ENCODE measurements around the gene GPR15LG.
"Not testable (repeated sequence)": the region's sequence is repeated elsewhere in the genome, so short reads cannot be mapped to it uniquely, and the experiment has no call there.

Gene GPR15LG

DNA sequence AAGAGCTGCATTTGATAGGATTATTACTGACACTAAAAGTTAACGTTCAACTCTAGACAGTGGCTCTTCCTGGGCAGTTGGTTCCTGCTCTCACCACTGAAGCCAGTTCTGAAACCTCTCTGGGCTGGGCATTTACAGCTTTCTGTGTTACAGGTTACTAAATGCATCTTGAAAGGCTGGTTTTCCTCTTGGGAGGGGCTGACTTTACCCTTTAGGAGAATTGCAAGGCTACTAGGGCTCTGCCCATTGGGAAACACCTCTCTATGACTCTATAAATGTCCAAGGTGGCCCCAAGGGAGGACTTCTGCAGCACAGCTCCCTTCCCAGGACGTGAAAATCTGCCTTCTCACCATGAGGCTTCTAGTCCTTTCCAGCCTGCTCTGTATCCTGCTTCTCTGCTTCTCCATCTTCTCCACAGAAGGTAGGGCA lies at the start of gene GPR15LG:
TSS of gene GPR15LG (plus strand) at position 301 of the 429 bp plus-strand sequence. CDS start at position 352, 51 bp downstream.
- Histone ChIP-seq H3K9ac (ENCODE audit: low read length) (no peak within 1 kb of the TSS), H3K27me3 (ENCODE audit: control insufficient read depth, insufficient read depth, low read length) (no peaks in the 10 kb centered on the region), H3K4me1 (ENCODE audit: control insufficient read depth, insufficient read depth, low read length) (no peaks in the 10 kb centered on the region), H3K27ac (ENCODE audit: low read depth, low read length) (no peak within 1 kb of the TSS), H3K4me3 (ENCODE audit: low read length) (peak within 1 kb of the TSS; percentile 61), H3K36me3 (ENCODE audit: control insufficient read depth, insufficient read depth, low read length) (no peaks in the 10 kb centered on the region)

DNA sequence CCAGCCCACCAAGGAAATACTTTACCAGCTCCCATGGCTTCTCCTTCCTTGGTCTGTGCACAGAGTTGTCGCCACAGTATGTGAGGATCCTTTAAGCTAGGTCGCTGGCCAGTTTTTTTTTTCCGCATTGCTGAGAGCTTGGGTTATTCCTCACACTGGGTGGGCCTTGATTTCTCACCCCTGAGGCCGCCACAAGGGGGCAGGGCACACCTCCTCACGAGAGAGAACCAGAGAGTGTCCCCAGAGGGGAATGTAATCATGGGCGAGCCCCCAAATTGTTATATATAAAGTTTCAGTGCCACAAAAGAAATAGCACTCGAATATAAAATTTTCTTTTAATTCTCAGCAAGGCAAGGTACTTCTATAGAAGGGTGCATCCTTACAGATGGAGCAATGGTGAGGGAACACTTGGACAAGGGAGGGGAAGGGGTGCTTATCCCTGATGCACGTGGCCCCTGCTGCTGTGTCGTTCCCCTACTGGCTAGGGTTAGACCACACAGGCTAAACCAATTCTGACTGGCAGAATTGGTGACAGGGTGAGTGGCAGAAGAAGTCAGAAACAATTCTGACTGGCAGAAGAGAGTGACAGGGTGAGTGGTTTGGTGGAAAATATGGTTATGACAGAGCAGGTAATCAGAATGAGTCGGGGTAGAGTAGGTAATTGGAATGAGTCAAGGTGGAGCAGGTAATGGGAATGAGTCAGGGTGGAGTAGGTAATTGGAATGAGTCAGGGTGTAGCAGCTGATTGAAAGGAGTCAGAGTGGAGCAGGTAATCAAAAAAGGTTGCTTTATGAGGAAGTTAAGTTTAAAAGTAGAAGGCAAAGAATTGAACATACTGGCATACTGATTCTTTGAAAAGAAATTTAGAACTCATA lies 47.5 kb upstream of the GPR15LG start:
- H3K27ac ChIP-seq (ENCODE audit: low read depth, low read length); H3K27me3 ChIP-seq (ENCODE audit: control insufficient read depth, insufficient read depth, low read length); H3K4me3 ChIP-seq (ENCODE audit: low read length); H3K36me3 ChIP-seq (ENCODE audit: control insufficient read depth, insufficient read depth, low read length); H3K4me1 ChIP-seq (ENCODE audit: control insufficient read depth, insufficient read depth, low read length); H3K9ac ChIP-seq (ENCODE audit: low read length): not testable (repeated sequence)

DNA sequence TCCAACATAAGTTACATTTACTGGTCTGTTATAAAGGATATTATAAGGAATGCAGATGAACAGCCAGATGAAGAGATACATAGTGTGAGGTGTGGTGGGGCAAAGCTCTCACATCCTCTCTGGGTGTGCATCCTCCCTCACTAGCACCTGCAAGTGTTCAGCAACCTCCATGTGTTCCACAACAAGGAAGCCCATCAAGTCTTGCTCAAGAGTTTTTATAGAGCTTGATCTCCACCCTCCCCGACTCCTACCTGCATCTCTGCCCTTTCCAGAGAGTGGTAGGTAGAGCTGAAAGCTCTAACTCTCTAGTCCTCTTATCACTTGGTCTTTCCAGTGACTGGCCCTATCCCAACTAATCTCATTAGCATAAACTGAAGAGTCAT lies 46.8 kb upstream of the GPR15LG start:
- no peaks in the 10 kb centered on the region for H3K4me1 ChIP-seq (ENCODE audit: control insufficient read depth, insufficient read depth, low read length)
- H3K27me3 ChIP-seq (ENCODE audit: control insufficient read depth, insufficient read depth, low read length): no peaks in the 10 kb centered on the region
- no peak overlapping the region for H3K27ac ChIP-seq (ENCODE audit: low read depth, low read length)
- no peaks in the 10 kb centered on the region for H3K36me3 ChIP-seq (ENCODE audit: control insufficient read depth, insufficient read depth, low read length)
- no peak overlapping the region for H3K9ac ChIP-seq (ENCODE audit: low read length)
- H3K4me3 ChIP-seq (ENCODE audit: low read length): no peak overlapping the region

DNA sequence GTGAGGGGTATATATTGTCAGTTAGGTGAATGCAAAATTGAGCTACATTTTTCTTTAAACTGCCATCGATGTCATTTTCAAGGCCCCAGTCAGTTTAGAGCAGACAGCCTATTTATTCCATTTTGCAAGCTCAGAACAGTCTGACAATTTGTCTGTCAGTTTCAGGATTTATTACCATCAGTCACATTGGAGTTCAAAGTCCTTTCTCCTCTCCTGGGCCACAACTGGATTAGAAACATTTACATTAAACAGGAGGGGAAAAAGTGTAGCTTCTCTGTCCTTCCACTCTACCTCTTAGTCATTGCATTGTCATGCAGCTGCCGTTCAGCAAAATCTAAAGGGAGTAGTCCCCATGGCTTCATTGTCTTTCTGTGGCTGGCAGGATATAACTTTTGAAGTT lies 37.8 kb upstream of the GPR15LG start:
- no peak overlapping the region for H3K9ac ChIP-seq (ENCODE audit: low read length)
- no peak overlapping the region for H3K4me3 ChIP-seq (ENCODE audit: low read length)
- no peaks in the 10 kb centered on the region for H3K36me3 ChIP-seq (ENCODE audit: control insufficient read depth, insufficient read depth, low read length)
- no peaks in the 10 kb centered on the region for H3K27me3 ChIP-seq (ENCODE audit: control insufficient read depth, insufficient read depth, low read length)
- H3K4me1 ChIP-seq (ENCODE audit: control insufficient read depth, insufficient read depth, low read length): peaks cover 6% of the 10 kb centered on the region
- no peak overlapping the region for H3K27ac ChIP-seq (ENCODE audit: low read depth, low read length)

DNA sequence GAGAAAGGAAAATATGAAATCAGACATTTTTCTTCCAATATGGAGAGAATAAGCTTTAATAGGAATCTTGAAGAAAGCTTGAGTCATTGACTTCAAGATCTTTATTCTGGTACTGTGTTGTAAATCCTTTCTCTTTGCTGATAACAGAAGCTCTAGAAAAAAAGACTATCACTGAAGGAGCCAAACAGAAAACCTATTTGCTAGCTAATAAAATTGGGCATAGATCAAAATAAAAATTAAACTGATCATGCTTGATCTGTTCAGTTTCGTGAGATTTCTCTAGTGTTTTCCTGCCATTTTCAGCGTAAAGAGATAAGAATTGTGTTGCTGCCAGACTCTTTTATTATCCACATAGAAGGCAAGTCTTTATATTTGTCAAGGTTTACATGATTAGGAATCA lies 35.8 kb upstream of the GPR15LG start:
- Histone ChIP-seq H3K36me3 (ENCODE audit: control insufficient read depth, insufficient read depth, low read length) (no peaks in the 10 kb centered on the region), H3K27ac (ENCODE audit: low read depth, low read length) (no peak overlapping the region), H3K9ac (ENCODE audit: low read length) (no peak overlapping the region), H3K4me3 (ENCODE audit: low read length) (no peak overlapping the region), H3K27me3 (ENCODE audit: control insufficient read depth, insufficient read depth, low read length) (no peaks in the 10 kb centered on the region), H3K4me1 (ENCODE audit: control insufficient read depth, insufficient read depth, low read length) (peaks cover 11% of the 10 kb centered on the region)

DNA sequence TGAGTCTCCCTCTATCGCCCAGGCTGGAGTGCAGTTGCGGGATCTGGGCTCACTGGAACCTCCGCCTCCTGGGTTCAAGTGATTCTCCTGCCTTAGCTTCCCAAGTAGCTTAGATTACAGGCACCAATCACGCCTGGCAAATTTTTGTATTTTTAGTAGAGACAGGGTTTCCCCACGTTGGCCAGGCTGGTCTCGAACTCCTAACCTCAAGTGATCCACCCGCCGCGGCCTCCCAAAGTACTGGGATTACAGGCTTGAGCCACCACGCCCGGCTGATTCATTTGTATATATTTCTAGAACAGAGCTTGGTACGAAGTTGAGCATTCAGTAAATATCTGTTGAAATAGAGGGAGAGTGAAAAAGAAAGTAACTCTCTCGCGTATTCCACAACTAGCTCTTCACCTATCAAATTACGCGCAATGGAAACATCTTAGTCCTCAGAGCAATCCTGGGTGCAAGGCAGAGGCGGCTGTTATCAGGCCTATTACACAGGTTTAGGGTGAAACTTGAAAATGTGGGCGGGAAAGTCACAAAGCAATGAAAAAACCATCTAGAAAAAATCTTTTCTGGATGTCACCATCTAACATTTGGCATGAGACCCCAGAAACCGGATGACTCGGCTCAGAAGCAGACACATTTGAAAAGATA lies 35.0 kb upstream of the GPR15LG start:
- H3K4me3 ChIP-seq (ENCODE audit: low read length): peak overlapping the region; percentile 79

DNA sequence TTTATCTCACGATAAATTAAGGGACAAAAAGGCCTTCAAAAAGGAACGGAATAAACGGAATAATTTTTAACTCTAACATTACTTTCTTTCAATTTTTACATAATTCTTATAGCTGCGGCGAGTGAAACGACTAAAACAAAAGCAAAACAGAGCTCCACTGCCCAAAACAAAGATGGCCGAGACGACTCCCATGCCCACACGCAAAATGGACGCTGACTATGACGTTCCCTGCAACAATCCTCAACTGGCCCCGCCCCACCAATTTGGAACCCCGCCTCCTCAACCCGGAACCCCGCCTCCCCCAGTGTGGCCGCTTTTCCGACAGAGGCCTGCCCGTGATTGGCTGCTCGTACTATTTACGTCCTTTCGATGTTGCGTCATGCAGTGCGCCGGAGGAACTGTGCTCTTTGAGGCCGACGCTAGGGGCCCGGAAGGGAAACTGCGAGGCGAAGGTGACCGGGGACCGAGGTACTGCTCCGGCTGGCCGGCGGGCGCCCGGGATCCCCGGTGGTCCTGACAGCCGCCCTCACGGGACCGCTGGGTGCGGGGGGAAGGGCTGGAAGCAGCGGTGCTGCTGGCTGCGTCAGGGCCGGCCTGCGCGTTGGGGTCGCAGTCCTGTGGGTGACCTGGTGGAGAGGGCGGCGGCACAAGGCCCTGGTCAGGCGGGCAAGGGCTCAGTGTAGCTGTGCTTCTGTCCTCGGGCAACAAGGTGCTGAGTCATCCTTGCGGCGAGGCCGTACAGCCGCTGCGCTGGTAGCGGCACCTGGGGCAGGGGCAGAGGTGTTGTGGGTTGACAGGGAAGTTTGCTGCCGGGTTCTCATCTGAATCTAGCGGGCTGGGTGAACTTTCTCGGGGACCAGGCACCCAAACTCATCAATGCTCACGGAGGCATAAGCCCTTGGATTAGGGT lies 34.2 kb upstream of the GPR15LG start, which contains the start of gene GHITM:
TSS of gene GHITM (plus strand) at position 384 of the 910 bp plus-strand sequence. CDS start 1,992 bp downstream, outside the sequence.
- Histone ChIP-seq H3K27ac (ENCODE audit: low read depth, low read length) (peak within 1 kb of the TSS; percentile 96), H3K36me3 (ENCODE audit: control insufficient read depth, insufficient read depth, low read length) (no peaks in the 10 kb centered on the region), H3K4me1 (ENCODE audit: control insufficient read depth, insufficient read depth, low read length) (peaks cover 11% of the 10 kb centered on the region), H3K27me3 (ENCODE audit: control insufficient read depth, insufficient read depth, low read length) (no peaks in the 10 kb centered on the region), H3K4me3 (ENCODE audit: low read length) (peak within 1 kb of the TSS; percentile 99), H3K9ac (ENCODE audit: low read length) (peak within 1 kb of the TSS; percentile 99)

More for the DNA sequence above, 35.0 kb upstream of the GPR15LG start:
- H3K27me3 ChIP-seq (ENCODE audit: control insufficient read depth, insufficient read depth, low read length): no peaks in the 10 kb centered on the region
- no peak overlapping the region for H3K9ac ChIP-seq (ENCODE audit: low read length)
- no peaks in the 10 kb centered on the region for H3K36me3 ChIP-seq (ENCODE audit: control insufficient read depth, insufficient read depth, low read length)
- H3K27ac ChIP-seq (ENCODE audit: low read depth, low read length): peak overlapping the region; percentile 58
- peaks cover 11% of the 10 kb centered on the region for H3K4me1 ChIP-seq (ENCODE audit: control insufficient read depth, insufficient read depth, low read length)

DNA sequence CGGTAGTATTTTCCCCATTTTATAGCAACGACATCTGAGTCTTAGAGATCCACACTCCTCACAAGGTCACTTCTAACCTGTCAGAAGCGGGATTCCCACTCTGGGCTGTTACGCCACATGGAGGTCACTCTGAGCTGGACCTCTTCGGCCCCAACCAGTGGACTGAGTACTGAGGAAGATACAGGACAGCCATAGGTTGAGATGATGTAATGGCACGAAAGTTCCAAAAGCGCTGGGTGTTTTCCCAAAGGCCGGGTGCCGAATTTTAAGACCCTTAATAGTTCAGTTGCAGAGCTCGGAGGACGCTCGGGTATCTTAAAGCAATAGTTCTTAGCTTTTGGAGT lies 33.6 kb upstream of the GPR15LG start:
- Histone ChIP-seq H3K27me3 (ENCODE audit: control insufficient read depth, insufficient read depth, low read length) (no peaks in the 10 kb centered on the region), H3K27ac (ENCODE audit: low read depth, low read length) (peak overlapping the region; percentile 96), H3K4me1 (ENCODE audit: control insufficient read depth, insufficient read depth, low read length) (peaks cover 11% of the 10 kb centered on the region), H3K36me3 (ENCODE audit: control insufficient read depth, insufficient read depth, low read length) (peaks cover 5% of the 10 kb centered on the region), H3K9ac (ENCODE audit: low read length) (peak overlapping the region; percentile 99), H3K4me3 (ENCODE audit: low read length) (peak overlapping the region; percentile 99)

DNA sequence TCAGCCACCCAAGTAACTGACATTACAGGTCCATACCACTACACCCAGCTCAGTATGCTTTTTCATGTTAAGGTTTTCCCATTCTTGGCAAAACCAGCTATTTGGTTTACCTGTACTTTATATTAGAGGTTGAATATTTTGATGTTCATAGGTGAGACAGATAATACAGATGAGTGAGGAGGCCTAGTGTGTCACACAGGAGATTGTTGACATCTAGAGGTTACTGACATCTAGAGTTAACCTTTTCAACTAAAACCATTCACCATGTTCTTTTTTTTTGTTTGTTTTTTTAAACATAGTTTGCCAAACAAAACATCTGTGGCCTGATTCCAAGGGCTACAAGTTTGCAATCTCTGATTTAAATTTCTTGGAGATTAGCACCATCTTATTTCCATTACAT lies 26.3 kb upstream of the GPR15LG start:
- H3K27ac ChIP-seq (ENCODE audit: low read depth, low read length): no peak overlapping the region
- no peaks in the 10 kb centered on the region for H3K4me1 ChIP-seq (ENCODE audit: control insufficient read depth, insufficient read depth, low read length)
- peaks cover 19% of the 10 kb centered on the region for H3K36me3 ChIP-seq (ENCODE audit: control insufficient read depth, insufficient read depth, low read length)
- no peak overlapping the region for H3K9ac ChIP-seq (ENCODE audit: low read length)
- no peak overlapping the region for H3K4me3 ChIP-seq (ENCODE audit: low read length)
- no peaks in the 10 kb centered on the region for H3K27me3 ChIP-seq (ENCODE audit: control insufficient read depth, insufficient read depth, low read length)

DNA sequence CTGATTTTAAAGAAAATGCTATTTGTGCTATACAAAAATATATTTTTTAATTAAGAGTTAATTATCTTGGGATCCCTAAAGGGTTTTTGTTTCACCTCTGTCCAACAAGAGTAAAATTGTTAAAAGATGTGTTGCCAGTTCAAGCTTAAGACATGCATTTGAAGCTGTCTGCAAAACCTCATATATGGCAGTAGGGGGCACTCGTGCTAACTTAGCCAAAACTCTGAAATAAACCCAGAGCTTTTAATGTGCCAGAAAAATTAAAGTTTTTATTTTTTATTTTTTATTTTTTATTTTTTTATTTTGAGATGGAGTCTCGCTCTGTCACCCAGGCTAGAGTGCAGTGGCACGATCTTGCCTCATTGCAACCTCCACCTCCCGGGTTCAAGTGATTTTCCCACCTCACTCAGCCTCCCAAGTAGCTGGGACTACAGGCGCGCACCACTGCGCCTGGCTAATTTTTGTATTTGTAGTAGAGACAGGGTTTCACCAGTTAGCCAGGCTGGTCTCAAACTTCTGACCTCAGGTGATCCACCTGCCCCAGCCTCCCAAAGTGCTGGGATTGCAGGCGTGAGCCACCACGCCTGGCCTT lies 25.5 kb upstream of the GPR15LG start:
- H3K27me3 ChIP-seq (ENCODE audit: control insufficient read depth, insufficient read depth, low read length); H3K4me3 ChIP-seq (ENCODE audit: low read length); H3K4me1 ChIP-seq (ENCODE audit: control insufficient read depth, insufficient read depth, low read length); H3K9ac ChIP-seq (ENCODE audit: low read length); H3K27ac ChIP-seq (ENCODE audit: low read depth, low read length): not testable (repeated sequence)
- H3K36me3 ChIP-seq (ENCODE audit: control insufficient read depth, insufficient read depth, low read length): peaks cover 19% of the 10 kb centered on the region

DNA sequence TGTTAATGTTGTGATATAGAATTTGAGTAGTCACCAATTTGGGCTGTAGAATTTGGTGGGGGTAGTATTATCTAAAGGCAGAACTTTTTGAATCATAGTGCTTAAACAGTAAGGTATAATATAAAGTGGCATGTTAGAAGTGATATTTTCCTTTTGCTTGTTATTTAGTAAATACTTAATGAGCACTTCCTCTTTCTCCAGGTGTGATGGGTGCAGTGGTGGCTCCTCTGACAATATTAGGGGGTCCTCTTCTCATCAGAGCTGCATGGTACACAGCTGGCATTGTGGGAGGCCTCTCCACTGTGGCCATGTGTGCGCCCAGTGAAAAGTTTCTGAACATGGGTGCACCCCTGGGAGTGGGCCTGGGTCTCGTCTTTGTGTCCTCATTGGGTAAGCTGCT lies 23.7 kb upstream of the GPR15LG start:
- H3K4me3 ChIP-seq (ENCODE audit: low read length): no peak overlapping the region
- no peak overlapping the region for H3K9ac ChIP-seq (ENCODE audit: low read length)
- H3K27ac ChIP-seq (ENCODE audit: low read depth, low read length): no peak overlapping the region
- no peaks in the 10 kb centered on the region for H3K4me1 ChIP-seq (ENCODE audit: control insufficient read depth, insufficient read depth, low read length)
- H3K27me3 ChIP-seq (ENCODE audit: control insufficient read depth, insufficient read depth, low read length): no peaks in the 10 kb centered on the region
- H3K36me3 ChIP-seq (ENCODE audit: control insufficient read depth, insufficient read depth, low read length): peaks cover 16% of the 10 kb centered on the region

DNA sequence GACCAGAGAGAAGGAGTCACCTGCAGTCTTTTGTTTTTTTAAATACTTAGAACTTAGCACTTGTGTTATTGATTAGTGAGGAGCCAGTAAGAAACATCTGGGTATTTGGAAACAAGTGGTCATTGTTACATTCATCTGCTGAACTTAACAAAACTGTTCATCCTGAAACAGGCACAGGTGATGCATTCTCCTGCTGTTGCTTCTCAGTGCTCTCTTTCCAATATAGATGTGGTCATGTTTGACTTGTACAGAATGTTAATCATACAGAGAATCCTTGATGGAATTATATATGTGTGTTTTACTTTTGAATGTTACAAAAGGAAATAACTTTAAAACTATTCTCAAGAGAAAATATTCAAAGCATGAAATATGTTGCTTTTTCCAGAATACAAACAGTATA lies 20.8 kb upstream of the GPR15LG start:
- Histone ChIP-seq H3K27me3 (ENCODE audit: control insufficient read depth, insufficient read depth, low read length) (no peaks in the 10 kb centered on the region), H3K4me1 (ENCODE audit: control insufficient read depth, insufficient read depth, low read length) (no peaks in the 10 kb centered on the region), H3K9ac (ENCODE audit: low read length) (no peak overlapping the region), H3K27ac (ENCODE audit: low read depth, low read length) (no peak overlapping the region), H3K4me3 (ENCODE audit: low read length) (no peak overlapping the region), H3K36me3 (ENCODE audit: control insufficient read depth, insufficient read depth, low read length) (peaks cover 12% of the 10 kb centered on the region)

Data from rectal smooth muscle tissue (tissue), 1 donor.